Immature natural killer cell (primary cell): ENCODE data around the gene FLNB. TPM values are rescaled to one million over a fixed set of nuclear protein-coding genes. Genes with fewer than 3 reads are reported as not detected.
A peak's percentile ranks its signal among the peaks of the same experiment; 100 is the strongest.

Experiments used
- DNase-seq, 3 donors: peaks; one replicate each; pipeline ENCODE4 v3.0.0; 2022; ENCODE audit warnings: mixed read lengths in 1 of 3
- H3K27ac Mint-ChIP-seq, 6 donors: one replicate each; pipeline ENCODE4 v1.8.0; 2020; ENCODE audit warnings: mixed read lengths in 6 of 6, mild to moderate bottlenecking in 5 of 6, inconsistent platforms in 4 of 6, moderate library complexity in 3 of 6
- H3K27me3 Mint-ChIP-seq, 3 donors: one replicate each; pipeline ENCODE4 v1.8.0; 2020 to 2021; ENCODE audit warnings: low read depth in 3 of 3, mild to moderate bottlenecking in 3 of 3, mixed read lengths in 3 of 3, moderate library complexity in 3 of 3, inconsistent platforms in 1 of 3
- H3K36me3 Mint-ChIP-seq, 3 donors: one replicate each; pipeline ENCODE4 v1.8.0; 2020; ENCODE audit warnings: mixed read lengths in 3 of 3, inconsistent platforms in 2 of 3, mild to moderate bottlenecking in 2 of 3
- H3K4me1 Mint-ChIP-seq, 2 donors: one replicate each; pipeline ENCODE4 v1.8.0; 2020; ENCODE audit warnings: inconsistent platforms in 2 of 2, mild to moderate bottlenecking in 2 of 2, mixed read lengths in 2 of 2, moderate library complexity in 1 of 2
- H3K4me3 Mint-ChIP-seq, 5 donors: one replicate each; pipeline ENCODE4 v1.8.0; 2020; ENCODE audit warnings: mild to moderate bottlenecking in 5 of 5, mixed read lengths in 5 of 5, inconsistent platforms in 3 of 5, moderate library complexity in 3 of 5
- H3K9me3 Mint-ChIP-seq, 6 donors: one replicate each; pipeline ENCODE4 v1.8.0; 2020; ENCODE audit warnings: mild to moderate bottlenecking in 6 of 6, mixed read lengths in 6 of 6, inconsistent platforms in 4 of 6, moderate library complexity in 3 of 6
- polyA plus RNA-seq, 3 donors: library from polyadenylated mRNA; unstranded; fragments of 300-500 nt; fragmentation: Illumina TruSeq; gene quantifications; one replicate each; pipeline ENCODE4 v1.2.3, GENCODE V29; 2021

The FLNB gene
- polyA plus RNA-seq, 3 donors from 2014 or later, result 0.94 to 14.9 (median 7.5) TPM

DNA sequence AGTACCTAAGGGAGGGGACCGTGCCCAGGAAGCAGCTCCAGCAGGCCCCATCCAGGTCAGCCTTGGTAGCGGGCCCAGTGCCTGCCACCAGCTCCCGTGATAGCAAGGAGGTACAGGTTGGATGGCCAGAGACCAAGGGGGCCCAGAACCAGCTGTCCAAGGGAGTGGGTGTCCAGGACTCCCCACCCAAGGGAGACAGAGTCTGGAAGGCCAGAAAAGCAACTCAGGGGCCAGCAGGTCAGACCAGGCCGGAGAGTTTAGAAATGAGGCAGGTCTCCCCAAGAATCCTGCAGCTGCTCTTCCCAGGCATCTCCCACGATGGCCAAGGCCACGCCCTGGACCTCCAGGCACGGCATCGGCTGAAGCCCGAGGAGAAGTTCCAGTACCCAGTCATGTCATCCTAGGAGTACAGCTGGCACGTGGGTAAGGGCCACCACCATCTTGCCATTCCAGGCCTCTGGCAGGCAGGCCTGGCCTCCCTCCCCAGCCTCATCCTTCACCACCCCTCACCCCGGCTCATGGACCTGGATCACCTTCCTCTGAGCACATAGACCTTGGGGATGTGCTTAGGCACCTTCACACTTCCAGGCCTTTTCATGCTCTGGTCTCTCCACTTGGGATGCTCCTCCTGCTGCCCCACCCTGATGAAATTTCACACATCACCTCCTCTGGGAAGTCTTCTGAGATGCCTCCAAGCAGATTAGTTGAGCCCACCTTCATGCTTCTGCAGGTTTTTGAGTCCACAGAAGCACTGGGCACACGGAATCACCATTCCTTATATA is 172.1 kb downstream of the FLNB start:
- Mint-ChIP-seq H3K27ac (no peak overlapping the region), H3K36me3 (no peaks in the 10 kb centered on the region), H3K9me3 (no peaks in the 10 kb centered on the region), H3K27me3 (peaks cover 0 to 2% (median 0%) of the 10 kb centered on the region in 3 donors), H3K4me1 (peaks cover 9% of the 10 kb centered on the region in 2 donors), H3K4me3 (peak overlapping the region in 1 of 5 donors; percentile 1)
- DNase-seq, result no peak

DNA sequence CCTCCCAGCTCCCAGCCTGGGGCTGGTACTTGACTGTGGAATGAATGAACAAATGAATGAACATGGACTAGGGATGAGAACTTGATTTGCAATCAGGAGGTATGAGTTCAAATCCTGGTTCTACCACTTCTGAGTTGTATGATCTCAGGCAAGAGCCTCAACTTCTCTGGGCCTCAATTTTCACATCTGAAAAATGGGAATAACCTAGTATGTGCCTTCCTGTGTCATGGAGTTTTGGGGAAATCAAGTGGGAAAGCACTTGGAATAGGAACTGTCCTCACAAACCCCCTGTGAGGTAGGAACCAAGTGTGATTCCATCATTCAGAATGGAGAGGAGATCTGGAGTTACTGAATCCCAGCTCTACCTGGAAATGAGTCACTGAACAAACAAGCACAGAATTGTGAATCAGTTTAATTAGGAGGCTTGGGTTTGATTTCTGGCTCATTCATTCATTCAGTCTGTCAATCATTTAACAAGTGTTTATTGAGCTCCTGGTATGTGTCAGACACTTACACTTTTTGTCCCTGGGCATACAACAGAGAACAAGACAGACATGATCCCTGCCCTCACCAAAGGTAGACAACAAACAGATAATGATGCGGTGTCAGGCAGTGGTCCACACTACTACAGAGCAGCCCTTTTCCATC is 172.8 kb downstream of the FLNB start:
- no peaks in the 10 kb centered on the region for H3K9me3 Mint-ChIP-seq

DNA sequence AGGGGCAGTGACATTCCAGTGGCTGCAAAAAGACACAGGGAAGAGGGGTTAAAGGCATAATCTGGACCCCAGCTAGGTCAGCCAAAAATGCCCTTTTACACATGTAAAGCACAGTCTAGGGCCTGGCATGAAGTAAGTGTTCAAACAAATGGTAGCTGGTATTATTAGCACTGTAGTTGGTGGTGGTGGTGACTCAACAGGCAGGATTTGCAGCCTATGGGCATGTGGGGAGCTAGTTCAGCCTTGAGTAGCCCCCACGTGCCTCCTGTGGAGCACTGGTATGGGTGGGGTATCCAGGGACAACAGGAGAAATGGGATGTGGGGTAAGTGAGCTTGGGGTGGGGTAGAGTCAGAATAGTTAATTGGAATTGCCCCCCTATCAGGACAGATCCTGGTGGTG is 175.0 kb downstream of the FLNB start:
- peaks cover 4% of the 10 kb centered on the region in 2 donors for H3K4me1 Mint-ChIP-seq
- H3K4me3 Mint-ChIP-seq, result no peak overlapping the region
- no peak overlapping the region for H3K27ac Mint-ChIP-seq
- DNase-seq, result no peak
- H3K36me3 Mint-ChIP-seq, result no peaks in the 10 kb centered on the region
- H3K9me3 Mint-ChIP-seq, result no peaks in the 10 kb centered on the region
- peaks cover 0 to 2% (median 2%) of the 10 kb centered on the region in 3 donors for H3K27me3 Mint-ChIP-seq

More for the DNA sequence above, 172.8 kb downstream of the FLNB start:
- H3K27ac Mint-ChIP-seq, result no peak overlapping the region
- H3K4me1 Mint-ChIP-seq, result peaks cover 9% of the 10 kb centered on the region in 2 donors
- no peaks in the 10 kb centered on the region for H3K36me3 Mint-ChIP-seq
- no peak for DNase-seq
- H3K4me3 Mint-ChIP-seq, result peak overlapping the region in 1 of 5 donors; percentile 1
- peaks cover 0 to 2% (median 0%) of the 10 kb centered on the region in 3 donors for H3K27me3 Mint-ChIP-seq

DNA sequence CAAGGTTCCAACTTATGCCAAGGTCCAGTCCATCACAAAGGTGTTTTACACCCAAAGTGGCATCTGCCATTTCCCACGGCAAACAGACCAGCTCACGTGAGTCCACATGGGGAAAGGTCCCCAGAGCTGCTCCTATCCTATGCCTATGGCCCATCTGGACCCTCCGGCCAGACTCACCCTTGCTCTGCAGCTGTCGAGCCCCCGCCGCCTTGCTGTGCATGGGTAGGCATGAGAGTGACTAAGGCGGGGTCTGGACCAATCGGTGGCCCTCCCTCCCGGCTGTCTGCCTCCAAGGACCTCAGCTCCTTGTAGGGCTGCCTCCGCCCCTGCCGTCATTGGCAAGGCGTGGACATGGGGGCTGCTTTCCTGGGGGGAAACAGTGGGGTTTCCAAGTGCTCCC is 175.7 kb downstream of the FLNB start:
- Mint-ChIP-seq H3K27ac (no peak overlapping the region), H3K4me3 (no peak overlapping the region), H3K9me3 (no peaks in the 10 kb centered on the region), H3K27me3 (peaks cover 0 to 2% (median 0%) of the 10 kb centered on the region in 3 donors), H3K36me3 (no peaks in the 10 kb centered on the region), H3K4me1 (no peaks in the 10 kb centered on the region)
- DNase-seq, result no peak

DNA sequence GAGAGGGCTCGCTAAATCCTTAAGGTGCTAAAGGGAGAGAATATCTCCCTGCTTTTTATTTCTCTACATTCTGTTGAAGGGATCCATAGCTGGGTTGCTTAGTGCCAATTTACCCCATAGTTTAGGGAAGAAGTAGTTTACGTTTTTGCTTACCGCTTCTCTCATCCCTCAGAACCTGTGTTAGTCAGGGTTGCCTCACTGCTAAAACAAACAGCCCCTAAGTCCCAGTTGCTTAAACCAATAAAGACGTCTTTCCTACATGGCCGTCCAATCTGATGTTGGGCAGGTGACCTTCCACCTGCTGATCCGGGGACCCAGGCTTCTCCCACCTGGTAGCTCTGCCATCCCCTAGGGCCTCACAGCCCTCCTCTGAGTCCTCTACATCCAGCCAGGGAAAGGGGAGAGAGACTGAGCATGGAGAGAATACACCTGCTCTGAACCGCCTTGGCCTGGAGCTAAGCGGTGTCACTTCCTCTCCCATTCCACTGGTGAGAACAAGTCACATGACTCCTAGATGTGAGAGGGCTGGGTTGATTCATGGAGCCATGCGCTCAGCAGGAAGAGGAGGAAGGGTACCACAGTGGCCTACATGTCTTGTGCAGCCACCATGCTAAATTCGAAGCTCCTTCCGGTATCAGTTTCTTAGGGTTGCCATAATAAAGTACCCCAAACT is 176.2 kb downstream of the FLNB start:
- Mint-ChIP-seq H3K4me3 (no peak overlapping the region), H3K36me3 (no peaks in the 10 kb centered on the region), H3K9me3 (no peaks in the 10 kb centered on the region), H3K27ac (no peak overlapping the region), H3K4me1 (no peaks in the 10 kb centered on the region), H3K27me3 (peaks cover 0 to 2% (median 0%) of the 10 kb centered on the region in 3 donors)
- DNase-seq, result no peak

DNA sequence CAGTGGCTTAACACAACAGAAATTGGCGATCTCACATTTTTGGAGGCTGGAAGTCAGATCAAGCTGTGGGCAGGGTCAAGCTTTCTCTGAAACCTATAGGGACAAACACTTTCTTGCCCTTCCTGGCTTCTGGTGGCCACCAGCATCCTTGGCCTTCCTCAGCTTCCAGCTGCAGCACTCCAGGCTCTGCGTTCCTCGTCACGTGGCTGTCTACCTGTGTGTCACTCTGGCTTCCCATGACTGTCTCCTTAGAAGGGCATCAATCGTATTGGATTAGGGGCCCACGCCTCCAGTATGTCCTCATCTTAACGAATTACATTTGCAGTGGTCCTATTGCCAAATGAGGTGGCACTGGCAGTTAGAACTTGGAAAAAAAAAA is 176.7 kb downstream of the FLNB start:
- Mint-ChIP-seq H3K27ac (no peak overlapping the region), H3K36me3 (no peaks in the 10 kb centered on the region), H3K27me3 (peaks cover 0 to 2% (median 0%) of the 10 kb centered on the region in 3 donors), H3K4me3 (no peak overlapping the region), H3K4me1 (no peaks in the 10 kb centered on the region), H3K9me3 (no peaks in the 10 kb centered on the region)
- no peak for DNase-seq

DNA sequence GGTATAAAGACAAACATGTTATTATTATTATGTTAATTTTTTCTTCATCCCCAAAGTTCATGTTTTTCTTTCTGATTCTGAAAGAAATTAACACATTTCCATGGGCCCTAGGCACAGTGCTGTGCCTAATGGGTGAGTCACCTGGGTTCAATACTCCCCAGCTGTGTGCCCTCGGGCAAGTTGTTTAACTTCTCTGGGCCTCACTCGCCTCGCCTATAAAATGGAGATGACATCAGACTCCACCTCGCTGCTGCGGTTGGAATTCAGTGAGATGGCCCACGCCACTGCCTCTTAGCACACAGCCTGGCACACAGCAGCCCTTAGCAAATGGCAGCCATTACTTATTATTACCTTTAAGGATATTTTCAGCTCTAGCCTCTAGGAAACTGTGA is 179.9 kb downstream of the FLNB start:
- DNase-seq, result no peak
- H3K4me1 Mint-ChIP-seq, result no peaks in the 10 kb centered on the region
- no peak overlapping the region for H3K27ac Mint-ChIP-seq
- H3K36me3 Mint-ChIP-seq, result no peaks in the 10 kb centered on the region
- H3K27me3 Mint-ChIP-seq, result peaks cover 0 to 2% (median 0%) of the 10 kb centered on the region in 3 donors
- H3K9me3 Mint-ChIP-seq, result no peaks in the 10 kb centered on the region
- no peak overlapping the region for H3K4me3 Mint-ChIP-seq

DNA sequence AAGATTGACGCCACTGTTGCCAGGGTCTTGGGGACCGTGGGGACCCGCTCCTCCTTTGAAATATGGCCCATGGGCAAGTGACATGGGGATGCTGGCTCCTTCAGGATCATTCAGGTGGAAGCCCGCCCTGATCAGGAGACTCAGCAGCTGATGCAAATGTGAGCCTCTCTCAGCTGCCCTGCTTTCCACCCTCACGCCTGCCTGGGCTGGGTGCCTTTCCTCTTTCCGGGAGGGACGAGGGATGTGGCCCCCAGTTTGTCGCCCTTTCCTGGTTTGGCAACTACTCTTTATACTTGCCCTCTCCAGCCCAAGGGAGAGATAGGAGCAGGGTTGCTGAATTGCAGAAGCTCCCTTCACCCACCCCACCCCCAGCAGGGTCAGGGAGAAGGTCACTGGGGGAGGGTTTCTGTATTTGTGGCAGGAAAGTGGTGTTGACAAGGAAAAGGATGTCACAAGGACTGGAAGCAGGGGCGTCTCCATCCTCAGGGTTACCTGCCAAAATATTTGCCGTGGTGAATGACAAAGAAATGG is 180.8 kb downstream of the FLNB start:
- no peak for DNase-seq
- Mint-ChIP-seq H3K27me3 (peaks cover 0 to 2% (median 0%) of the 10 kb centered on the region in 3 donors), H3K36me3 (no peaks in the 10 kb centered on the region), H3K9me3 (no peaks in the 10 kb centered on the region), H3K4me3 (no peak overlapping the region), H3K4me1 (no peaks in the 10 kb centered on the region), H3K27ac (no peak overlapping the region)

DNA sequence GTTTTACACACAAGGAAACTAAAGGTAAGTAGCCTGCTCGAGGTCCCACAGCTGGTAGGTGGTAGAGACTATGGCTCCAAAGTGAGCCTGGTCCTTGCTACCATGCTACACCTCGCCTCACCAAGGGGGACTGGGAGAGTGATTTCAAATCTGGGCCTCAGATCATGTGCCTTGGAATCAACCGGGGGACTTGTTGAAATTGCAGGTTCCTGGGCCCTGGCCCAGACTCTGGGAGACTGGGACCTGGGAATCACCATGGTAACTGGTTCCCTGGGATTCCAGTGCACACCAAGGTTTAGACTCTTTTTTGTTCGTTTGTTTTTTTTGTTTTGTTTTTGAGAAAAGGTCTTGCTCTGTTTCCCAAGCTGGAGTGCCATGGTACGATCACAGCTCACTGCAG is 181.5 kb downstream of the FLNB start:
- peaks cover 0 to 2% (median 0%) of the 10 kb centered on the region in 3 donors for H3K27me3 Mint-ChIP-seq
- H3K4me1 Mint-ChIP-seq, result no peaks in the 10 kb centered on the region
- no peaks in the 10 kb centered on the region for H3K36me3 Mint-ChIP-seq
- no peak overlapping the region for H3K4me3 Mint-ChIP-seq
- no peak for DNase-seq
- H3K9me3 Mint-ChIP-seq, result no peaks in the 10 kb centered on the region
- no peak overlapping the region for H3K27ac Mint-ChIP-seq

DNA sequence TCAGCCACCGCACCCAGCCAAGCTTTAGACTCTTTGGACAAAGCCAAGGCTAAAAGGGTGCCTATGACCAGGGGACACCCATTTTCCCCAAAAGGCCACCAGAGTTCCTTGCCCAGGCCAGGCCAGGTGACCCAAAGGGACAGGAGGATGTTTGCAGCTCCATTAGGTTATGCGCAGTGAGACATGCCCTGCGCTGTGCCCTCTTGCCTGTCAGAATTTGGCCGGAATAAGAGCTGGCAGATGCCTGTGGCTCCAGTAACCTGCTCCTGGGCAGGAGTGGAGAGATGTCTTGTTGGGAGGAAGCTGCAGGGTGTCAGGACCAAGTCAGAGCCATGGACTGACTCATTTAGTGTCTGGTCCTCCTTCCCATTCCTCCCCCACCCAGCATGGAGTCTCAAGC is 182.1 kb downstream of the FLNB start:
- Mint-ChIP-seq H3K9me3 (no peaks in the 10 kb centered on the region), H3K4me1 (no peaks in the 10 kb centered on the region), H3K4me3 (no peak overlapping the region), H3K27ac (no peak overlapping the region), H3K27me3 (peaks cover 0 to 2% (median 0%) of the 10 kb centered on the region in 3 donors), H3K36me3 (no peaks in the 10 kb centered on the region)
- DNase-seq, result no peak

DNA sequence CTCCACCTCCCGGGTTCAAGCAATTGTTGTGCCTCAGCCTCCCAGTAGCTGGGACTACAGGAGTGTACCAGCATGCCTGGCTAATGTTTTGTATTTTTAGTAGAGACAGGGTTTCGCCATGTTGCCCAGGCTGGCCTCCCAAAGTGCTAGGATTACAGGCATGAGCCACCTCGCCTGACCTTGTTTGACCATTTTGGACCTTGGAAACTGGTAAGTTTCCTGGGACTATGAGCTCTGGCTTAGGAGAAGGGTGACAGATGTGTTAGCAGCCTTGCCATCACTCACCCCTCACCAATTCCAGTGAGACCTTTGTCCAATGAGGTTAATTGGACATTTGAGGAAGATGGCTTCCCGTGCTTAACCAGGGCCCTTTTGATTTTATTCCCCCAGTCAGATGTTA is 182.7 kb downstream of the FLNB start:
- Mint-ChIP-seq H3K4me1 (no peaks in the 10 kb centered on the region), H3K36me3 (no peaks in the 10 kb centered on the region), H3K4me3 (no peak overlapping the region), H3K27ac (no peak overlapping the region), H3K9me3 (no peaks in the 10 kb centered on the region), H3K27me3 (peaks cover 0 to 3% (median 0%) of the 10 kb centered on the region in 3 donors)
- no peak for DNase-seq

DNA sequence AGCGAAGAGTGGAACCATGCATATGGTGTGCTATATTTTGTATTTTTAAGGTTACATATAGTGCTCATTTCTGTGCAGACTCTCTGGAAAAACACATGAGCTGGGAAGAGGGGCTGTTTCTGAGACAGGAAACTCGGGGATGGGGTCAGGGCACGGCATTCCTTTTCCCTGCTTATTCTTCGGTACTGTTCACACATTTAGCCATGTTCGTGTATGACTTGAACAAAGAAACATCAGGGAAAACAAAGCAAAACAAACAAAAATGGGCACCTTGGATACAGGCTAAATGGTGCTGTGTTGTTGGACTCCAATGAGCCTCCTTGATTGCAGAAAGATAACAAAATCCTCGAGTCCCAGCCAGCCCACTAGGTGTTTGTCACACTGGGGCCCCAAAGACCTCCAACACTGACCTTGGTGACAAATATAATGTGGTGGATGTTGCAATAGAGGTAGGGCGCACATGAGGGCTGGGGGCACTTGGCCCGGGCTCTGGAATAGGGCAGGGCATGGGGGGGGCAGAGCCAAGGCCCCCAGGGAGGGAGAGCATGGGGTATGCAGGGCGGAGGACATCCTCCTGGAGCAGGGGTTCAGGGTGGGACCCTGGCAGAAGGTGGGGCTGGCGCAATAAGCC is 183.3 kb downstream of the FLNB start:
- peaks cover 0 to 4% (median 0%) of the 10 kb centered on the region in 3 donors for H3K27me3 Mint-ChIP-seq
- H3K27ac Mint-ChIP-seq, result no peak overlapping the region
- no peaks in the 10 kb centered on the region for H3K4me1 Mint-ChIP-seq
- no peak for DNase-seq
- no peak overlapping the region for H3K4me3 Mint-ChIP-seq
- no peaks in the 10 kb centered on the region for H3K9me3 Mint-ChIP-seq
- no peaks in the 10 kb centered on the region for H3K36me3 Mint-ChIP-seq

DNA sequence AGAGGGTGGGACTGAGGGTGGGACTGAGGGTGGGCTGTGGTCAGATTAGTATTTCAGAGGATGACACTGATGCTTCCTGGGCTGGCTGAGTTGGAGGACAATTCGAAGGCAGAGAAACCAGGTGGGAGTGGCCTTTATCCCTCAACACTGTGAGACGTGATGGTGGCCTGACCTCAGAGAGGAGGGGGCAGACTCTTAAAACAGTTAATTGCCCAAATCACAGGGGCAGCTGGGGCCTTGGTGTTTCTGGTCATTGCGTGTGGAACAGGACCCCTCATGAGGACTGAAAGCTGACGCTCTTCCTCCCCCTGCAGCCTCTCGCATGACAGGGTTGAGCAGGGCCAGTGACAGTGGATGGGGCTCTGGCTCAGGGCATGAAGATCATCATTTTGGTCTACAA is 183.8 kb downstream of the FLNB start:
- no peaks in the 10 kb centered on the region for H3K36me3 Mint-ChIP-seq
- no peak overlapping the region for H3K27ac Mint-ChIP-seq
- no peak overlapping the region for H3K4me3 Mint-ChIP-seq
- no peak for DNase-seq
- H3K27me3 Mint-ChIP-seq, result peaks cover 0 to 6% (median 0%) of the 10 kb centered on the region in 3 donors
- no peaks in the 10 kb centered on the region for H3K9me3 Mint-ChIP-seq
- no peaks in the 10 kb centered on the region for H3K4me1 Mint-ChIP-seq
